Activated CD4-positive, alpha-beta T cell treated with anti-CD3 and anti-CD28 coated beads, Interleukin-2, amount 10 ng/mL, durations not matched to agents 24 days and 14 days (primary cell): Measurements from ENCODE around the gene KRTAP4-8. TPM values are rescaled to one million over a fixed set of nuclear protein-coding genes. Genes with fewer than 3 reads are reported as not detected.
"Not testable (repeated sequence)": the region's sequence is repeated elsewhere in the genome, so short reads cannot be mapped to it uniquely, and the experiment has no call there.

Experiments
- DNase-seq: peaks from one replicate; pipeline ENCODE4 v3.0.0; 2022
- H3K27ac Mint-ChIP-seq: one replicate; pipeline ENCODE4 v1.8.0; 2022; ENCODE audit warnings: mild to moderate bottlenecking, mixed read lengths
- H3K27me3 Mint-ChIP-seq: one replicate; pipeline ENCODE4 v1.8.0; 2022; ENCODE audit warnings: mixed read lengths
- H3K36me3 Mint-ChIP-seq: one replicate; pipeline ENCODE4 v1.8.0; 2022; ENCODE audit warnings: low read depth, mild to moderate bottlenecking, mixed read lengths
- H3K4me1 Mint-ChIP-seq: one replicate; pipeline ENCODE4 v1.8.0; 2021; ENCODE audit warnings: mixed read lengths
- H3K4me3 Mint-ChIP-seq: one replicate; pipeline ENCODE4 v1.8.0; 2022; ENCODE audit warnings: mild to moderate bottlenecking, moderate library complexity, mixed read lengths
- H3K9me3 Mint-ChIP-seq: one replicate; pipeline ENCODE4 v1.8.0; 2021; ENCODE audit warnings: mixed read lengths
- intact Hi-C: fragments of 100-400 bp; cut with micrococcal nuclease; formaldehyde crosslinking; loops from one replicate; pipeline ENCODE4 v1.15.1; 2023
- total RNA-seq: library from RNA; stranded (reverse); gene quantifications from 2 replicates; pipeline ENCODE4 v1.2.3, GENCODE V29; 2022

Gene KRTAP4-8
- total RNA-seq, 1 donor from 2014 or later, result not detected

GRCh38 chr17:41064301-41064700 lies 33.6 kb downstream of the KRTAP4-8 start:
- Mint-ChIP-seq H3K27ac (no peak overlapping the region), H3K4me1 (no peaks in the 10 kb centered on the region), H3K9me3 (no peaks in the 10 kb centered on the region), H3K36me3 (no peaks in the 10 kb centered on the region), H3K4me3 (no peak overlapping the region), H3K27me3 (peaks cover 20% of the 10 kb centered on the region)
- intact Hi-C loops, result no loop called here
- no peak for DNase-seq

- H3K36me3 Mint-ChIP-seq, result no peaks in the 10 kb centered on the region
- intact Hi-C loops, result no loop called here
- H3K9me3 Mint-ChIP-seq, result no peaks in the 10 kb centered on the region
- H3K4me3 Mint-ChIP-seq, result no peak overlapping the region
- peaks cover 22% of the 10 kb centered on the region for H3K27me3 Mint-ChIP-seq
- H3K27ac Mint-ChIP-seq, result no peak overlapping the region
- DNase-seq, result no peak
- H3K4me1 Mint-ChIP-seq, result no peaks in the 10 kb centered on the region
These were observed 34.5 kb downstream of the KRTAP4-8 start for GRCh38 chr17:41063449-41063848.

GRCh38 chr17:41061964-41062363 lies 36.0 kb downstream of the KRTAP4-8 start:
- Mint-ChIP-seq H3K4me1 (no peaks in the 10 kb centered on the region), H3K27ac (no peak overlapping the region), H3K4me3 (no peak overlapping the region), H3K9me3 (no peaks in the 10 kb centered on the region), H3K36me3 (no peaks in the 10 kb centered on the region), H3K27me3 (peaks cover 22% of the 10 kb centered on the region)
- intact Hi-C loops, result no loop called here
- no peak for DNase-seq

- no peak within 1 kb of the TSS for H3K27ac Mint-ChIP-seq
- no peak within 1 kb of the TSS for H3K4me3 Mint-ChIP-seq
- H3K27me3 Mint-ChIP-seq, result peaks cover 23% of the 10 kb centered on the region
- H3K4me1 Mint-ChIP-seq, result no peaks in the 10 kb centered on the region
- no peaks in the 10 kb centered on the region for H3K36me3 Mint-ChIP-seq
- no peak for DNase-seq
- no peaks in the 10 kb centered on the region for H3K9me3 Mint-ChIP-seq
- intact Hi-C loops, result no loop called here
These were observed 37.8 kb downstream of the KRTAP4-8 start, which contains the start of gene KRTAP2-3 for GRCh38 chr17:41060052-41060604. Gene KRTAP2-3, minus strand, starts transcription at chr17:41060114. Its CDS starts 64 bp downstream, at chr17:41060050.

GRCh38 chr17:41059276-41060051 lies 38.5 kb downstream of the KRTAP4-8 start:
- H3K27me3 Mint-ChIP-seq, result peaks cover 23% of the 10 kb centered on the region
- H3K36me3 Mint-ChIP-seq, intact Hi-C loops, H3K9me3 Mint-ChIP-seq, H3K4me1 Mint-ChIP-seq, DNase-seq, H3K4me3 Mint-ChIP-seq, H3K27ac Mint-ChIP-seq: not testable (repeated sequence)

GRCh38 chr17:41058741-41059140 lies 39.2 kb downstream of the KRTAP4-8 start:
- intact Hi-C loops, result no loop called here

GRCh38 chr17:41057547-41057946 lies 40.4 kb downstream of the KRTAP4-8 start:
- Mint-ChIP-seq H3K9me3 (no peaks in the 10 kb centered on the region), H3K36me3 (no peaks in the 10 kb centered on the region), H3K4me1 (no peaks in the 10 kb centered on the region), H3K27me3 (peaks cover 28% of the 10 kb centered on the region), H3K4me3 (no peak overlapping the region), H3K27ac (no peak overlapping the region)
- intact Hi-C loops, result no loop called here
- DNase-seq, result peak; percentile 3

More at GRCh38 chr17:41058741-41059140, 39.2 kb downstream of the KRTAP4-8 start:
- H3K4me1 Mint-ChIP-seq, result no peaks in the 10 kb centered on the region
- no peaks in the 10 kb centered on the region for H3K36me3 Mint-ChIP-seq
- H3K9me3 Mint-ChIP-seq, result no peaks in the 10 kb centered on the region
- no peak for DNase-seq
- H3K4me3 Mint-ChIP-seq, result no peak overlapping the region
- H3K27ac Mint-ChIP-seq, result no peak overlapping the region
- peaks cover 23% of the 10 kb centered on the region for H3K27me3 Mint-ChIP-seq

GRCh38 chr17:41055130-41055529 lies 42.8 kb downstream of the KRTAP4-8 start, which contains the start of gene KRTAP2-2:
Gene KRTAP2-2, minus strand, starts transcription at chr17:41055230. Its CDS starts 19 bp downstream, at chr17:41055211.
- H3K4me1 Mint-ChIP-seq, DNase-seq, H3K9me3 Mint-ChIP-seq, H3K36me3 Mint-ChIP-seq, intact Hi-C loops, H3K27ac Mint-ChIP-seq, H3K4me3 Mint-ChIP-seq: not testable (repeated sequence)
- H3K27me3 Mint-ChIP-seq, result peaks cover 22% of the 10 kb centered on the region

GRCh38 chr17:41054556-41054955 lies 43.4 kb downstream of the KRTAP4-8 start:
- H3K9me3 Mint-ChIP-seq, H3K4me1 Mint-ChIP-seq, DNase-seq, intact Hi-C loops, H3K36me3 Mint-ChIP-seq, H3K27ac Mint-ChIP-seq, H3K4me3 Mint-ChIP-seq: not testable (repeated sequence)
- peaks cover 21% of the 10 kb centered on the region for H3K27me3 Mint-ChIP-seq

- DNase-seq, result no peak
- intact Hi-C loops, result no loop called here
- Mint-ChIP-seq H3K9me3 (no peaks in the 10 kb centered on the region), H3K27ac (no peak overlapping the region), H3K27me3 (peaks cover 18% of the 10 kb centered on the region), H3K4me3 (no peak overlapping the region), H3K36me3 (no peaks in the 10 kb centered on the region), H3K4me1 (no peaks in the 10 kb centered on the region)
These were observed 43.9 kb downstream of the KRTAP4-8 start for GRCh38 chr17:41054025-41054424.

GRCh38 chr17:41052566-41052965 lies 45.4 kb downstream of the KRTAP4-8 start:
- DNase-seq, result no peak
- Mint-ChIP-seq H3K27ac (no peak overlapping the region), H3K36me3 (no peaks in the 10 kb centered on the region), H3K27me3 (peaks cover 24% of the 10 kb centered on the region), H3K4me3 (no peak overlapping the region), H3K9me3 (no peaks in the 10 kb centered on the region), H3K4me1 (no peaks in the 10 kb centered on the region)
- intact Hi-C loops, result no loop called here

GRCh38 chr17:41049110-41049509 lies 48.8 kb downstream of the KRTAP4-8 start:
- no peak overlapping the region for H3K4me3 Mint-ChIP-seq
- H3K27ac Mint-ChIP-seq, result no peak overlapping the region
- intact Hi-C loops, result no loop called here
- no peak for DNase-seq
- H3K36me3 Mint-ChIP-seq, result no peaks in the 10 kb centered on the region
- no peaks in the 10 kb centered on the region for H3K4me1 Mint-ChIP-seq
- peaks cover 25% of the 10 kb centered on the region for H3K27me3 Mint-ChIP-seq
- no peaks in the 10 kb centered on the region for H3K9me3 Mint-ChIP-seq

- no peak for DNase-seq
- no peaks in the 10 kb centered on the region for H3K36me3 Mint-ChIP-seq
- H3K27me3 Mint-ChIP-seq, result peaks cover 23% of the 10 kb centered on the region
- no peak overlapping the region for H3K4me3 Mint-ChIP-seq
- intact Hi-C loops, result no loop called here
- no peak overlapping the region for H3K27ac Mint-ChIP-seq
- H3K9me3 Mint-ChIP-seq, result no peaks in the 10 kb centered on the region
- no peaks in the 10 kb centered on the region for H3K4me1 Mint-ChIP-seq
These were observed 49.5 kb downstream of the KRTAP4-8 start for GRCh38 chr17:41048441-41048840.
